Cardiac fibroblast (primary cell): Measurements from ENCODE around the gene KDM5B.

Source experiments
- DNase-seq, 2 donors: peaks; one replicate each; pipeline versions ENCODE4 v3.0.0 to v3.0.0-alpha.2; 2010; ENCODE audit warnings: low read depth in 2 of 2
- H3K4me3 ChIP-seq, 2 donors: replicated peaks in 1 of 2; 1 replicate in 1 of 2; 2 replicates in 1 of 2; pipeline ENCODE4 v1.5.1; 2011; ENCODE audit warnings: low read depth in 2 of 2, low read length in 2 of 2, mild to moderate bottlenecking in 2 of 2, moderate library complexity in 1 of 2
- TF ChIP-seq, protein P1 (sequence below): IDR thresholded peaks from one replicate; pipeline ENCODE4 v1.5.1; 2011; ENCODE audit warnings: low read depth, mild to moderate bottlenecking, low read length, inconsistent platforms

KDM5B gene

GRCh38 chr1:202807926-202808757 is at the start of gene KDM5B:
Gene KDM5B (minus strand): TSS chr1:202808421. CDS start chr1:202808305, 116 bp downstream.
- TF ChIP-seq, protein P1, sequence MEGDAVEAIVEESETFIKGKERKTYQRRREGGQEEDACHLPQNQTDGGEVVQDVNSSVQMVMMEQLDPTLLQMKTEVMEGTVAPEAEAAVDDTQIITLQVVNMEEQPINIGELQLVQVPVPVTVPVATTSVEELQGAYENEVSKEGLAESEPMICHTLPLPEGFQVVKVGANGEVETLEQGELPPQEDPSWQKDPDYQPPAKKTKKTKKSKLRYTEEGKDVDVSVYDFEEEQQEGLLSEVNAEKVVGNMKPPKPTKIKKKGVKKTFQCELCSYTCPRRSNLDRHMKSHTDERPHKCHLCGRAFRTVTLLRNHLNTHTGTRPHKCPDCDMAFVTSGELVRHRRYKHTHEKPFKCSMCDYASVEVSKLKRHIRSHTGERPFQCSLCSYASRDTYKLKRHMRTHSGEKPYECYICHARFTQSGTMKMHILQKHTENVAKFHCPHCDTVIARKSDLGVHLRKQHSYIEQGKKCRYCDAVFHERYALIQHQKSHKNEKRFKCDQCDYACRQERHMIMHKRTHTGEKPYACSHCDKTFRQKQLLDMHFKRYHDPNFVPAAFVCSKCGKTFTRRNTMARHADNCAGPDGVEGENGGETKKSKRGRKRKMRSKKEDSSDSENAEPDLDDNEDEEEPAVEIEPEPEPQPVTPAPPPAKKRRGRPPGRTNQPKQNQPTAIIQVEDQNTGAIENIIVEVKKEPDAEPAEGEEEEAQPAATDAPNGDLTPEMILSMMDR, result no peak
- DNase-seq, result peak; percentile 74 to 91
- H3K4me3 ChIP-seq, result peak within 1 kb of the TSS; percentile 89 to 96

DNA sequence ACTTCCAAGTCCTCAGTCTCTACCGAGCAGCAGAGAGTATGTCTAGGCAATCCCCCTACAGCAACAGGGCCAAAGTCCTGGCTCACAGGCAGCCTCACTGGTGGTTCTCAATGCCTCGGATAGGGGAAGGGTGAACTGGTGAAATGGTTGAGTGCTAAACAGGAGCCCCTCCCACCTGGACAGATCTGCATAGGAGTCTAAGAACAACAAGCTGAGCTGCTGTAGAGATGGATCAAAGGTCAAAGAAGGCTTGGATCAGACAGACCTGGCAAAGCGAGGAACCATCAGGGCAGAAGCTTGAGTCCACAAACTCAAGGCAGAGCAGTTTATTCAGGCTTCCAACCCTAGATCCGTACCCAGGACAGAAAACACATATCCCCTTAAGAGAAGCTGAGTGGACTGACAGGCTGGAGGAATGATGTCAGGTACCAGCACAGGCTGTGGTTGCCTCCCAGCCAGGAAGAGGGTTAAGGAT is 49.0 kb upstream of the KDM5B start:
- H3K4me3 ChIP-seq, result no peak overlapping the region
- DNase-seq, result no peak
- TF ChIP-seq, protein P1, result no peak

DNA sequence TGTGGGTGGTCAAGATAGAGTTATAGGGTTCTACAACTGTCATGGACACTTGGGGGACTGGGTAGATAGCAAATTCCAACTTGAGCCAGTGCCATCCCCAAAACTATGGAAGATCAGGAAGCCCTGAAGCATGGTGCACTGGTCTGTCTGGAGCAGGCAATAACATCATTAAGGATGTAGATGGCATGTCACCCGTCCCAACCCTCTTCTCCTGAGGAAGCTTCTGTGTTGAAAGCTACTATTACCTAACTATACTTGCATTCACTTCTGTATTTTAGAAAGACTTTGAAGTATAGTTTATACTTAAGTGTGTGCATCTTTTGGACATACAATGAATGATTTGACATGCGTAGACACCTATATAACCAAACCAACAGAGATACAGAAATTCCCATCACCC is 47.8 kb upstream of the KDM5B start:
- TF ChIP-seq, protein P1, result no peak
- no peak overlapping the region for H3K4me3 ChIP-seq
- no peak for DNase-seq

DNA sequence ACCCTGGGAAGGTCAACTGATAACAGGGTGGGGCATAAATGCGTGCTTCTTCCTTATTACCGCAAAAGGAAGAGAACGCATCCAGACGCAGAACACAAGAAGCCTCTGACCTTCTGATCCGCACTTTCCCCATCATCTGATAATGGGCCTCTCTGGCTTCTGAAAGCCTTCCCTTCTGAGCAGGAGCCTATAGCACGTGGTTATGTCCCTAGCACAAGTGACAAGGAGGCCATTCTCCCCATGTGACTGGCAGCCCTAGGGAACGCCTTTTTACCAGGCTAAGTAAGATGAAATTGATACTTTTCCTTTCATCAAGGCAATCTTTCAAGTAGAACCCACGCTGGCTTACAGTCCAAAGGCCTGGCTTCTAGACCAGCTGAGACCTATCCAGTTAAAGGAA is 46.6 kb upstream of the KDM5B start:
- TF ChIP-seq, protein P1, result no peak
- no peak for DNase-seq

DNA sequence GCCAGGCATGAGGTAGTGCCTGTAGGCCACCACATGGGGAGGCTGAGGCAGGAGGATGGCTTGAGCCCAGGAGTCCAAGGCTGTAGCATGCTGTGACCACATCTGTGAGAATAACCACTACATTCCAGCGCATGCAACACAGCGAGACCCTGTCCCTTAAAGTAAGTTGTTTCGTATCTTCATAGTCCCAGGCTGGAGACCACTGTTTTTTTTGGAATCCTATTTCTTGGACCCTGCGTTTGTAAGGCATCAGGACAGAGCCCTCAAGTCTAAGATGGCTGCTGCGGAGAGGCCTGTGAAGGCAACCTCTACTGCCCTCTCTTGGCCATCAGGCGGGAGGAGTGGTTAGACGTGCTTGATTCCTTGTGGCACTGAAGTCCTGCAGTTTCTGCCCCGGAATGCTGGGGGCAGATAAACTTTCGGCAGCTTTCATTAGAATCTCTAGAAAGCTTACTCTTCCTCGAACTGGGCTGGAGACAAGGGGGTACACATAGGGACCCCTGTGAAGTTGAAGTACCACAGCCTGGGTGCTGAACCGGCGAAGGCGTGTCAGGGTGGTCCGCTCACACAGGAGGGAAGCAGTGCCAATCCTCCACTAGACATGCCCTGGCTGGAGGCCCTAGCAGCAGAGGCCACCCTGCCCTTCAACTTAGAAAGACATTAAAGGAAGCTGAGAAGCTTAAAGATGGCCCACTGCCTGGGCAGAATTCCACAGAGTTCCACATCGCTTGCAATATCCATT is 44.1 kb upstream of the KDM5B start:
- TF ChIP-seq, protein P1, result peak; percentile 64
- H3K4me3 ChIP-seq, result no peak overlapping the region
- DNase-seq, result peak; percentile 70 to 80

More for the DNA sequence above, 46.6 kb upstream of the KDM5B start:
- H3K4me3 ChIP-seq, result no peak overlapping the region

DNA sequence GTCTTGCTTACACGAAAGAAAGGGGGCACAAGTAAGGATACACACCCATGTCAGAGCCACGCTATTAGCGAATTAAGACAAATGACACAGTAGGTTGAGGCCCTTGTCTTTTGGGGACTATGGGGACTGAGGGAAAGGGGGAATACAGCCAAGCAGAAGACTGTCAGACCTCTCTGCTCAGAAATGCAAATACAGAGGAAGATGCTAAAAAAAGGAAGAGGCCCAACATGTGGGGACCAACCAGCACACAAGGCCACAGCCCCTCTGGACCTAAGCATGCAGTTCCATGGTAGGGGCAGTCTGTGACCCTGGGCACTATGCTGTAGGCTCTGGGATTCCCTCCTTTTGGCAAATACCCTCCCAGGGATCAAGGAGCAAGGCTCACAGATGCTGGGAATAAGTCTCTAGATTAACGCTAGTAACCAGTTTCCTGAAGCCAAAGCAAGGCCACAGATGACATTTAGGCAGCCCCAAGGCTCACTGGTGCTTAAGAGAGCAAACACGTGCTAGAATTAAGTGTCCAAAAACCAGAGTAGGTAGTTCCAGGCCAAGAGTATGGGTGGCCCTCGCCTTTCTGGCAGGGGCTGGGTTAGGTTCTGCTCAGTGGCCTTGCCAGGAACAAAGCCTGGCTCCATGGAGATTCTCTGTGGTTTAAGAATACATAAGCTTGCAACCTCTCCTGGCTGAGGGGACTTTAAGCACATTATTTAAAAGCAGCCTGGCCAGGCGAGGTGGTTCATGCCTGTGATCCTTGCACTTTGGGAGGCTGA is 42.6 kb upstream of the KDM5B start:
- H3K4me3 ChIP-seq, result no peak overlapping the region
- DNase-seq, result no peak
- TF ChIP-seq, protein P1, result no peak
